ENCODE results near the gene DPP7. TPM values are rescaled to one million over a fixed set of nuclear protein-coding genes. Genes with fewer than 3 reads are reported as not detected.

The DPP7 gene
- 16.8 TPM for polyA plus RNA-seq (ENCODE audit: insufficient read length)
- long read RNA-seq, donor 1, partial matches to known transcripts, result 0 of 2 reads
- long read RNA-seq, donor 1, other reads (novel, unspliced or antisense), result 0 of 2 reads
- long read RNA-seq, donor 2, transcript DPP7-201 (13 exons, 1,590 nt), result major isoform, 8 of 8 reads
- long read RNA-seq, donor 2, partial matches to known transcripts, result 0 of 8 reads
- long read RNA-seq, donor 2, other reads (novel, unspliced or antisense), result 0 of 8 reads
- long read RNA-seq, donor 3, partial matches to known transcripts, result 0 of 2 reads
- long read RNA-seq, donor 3, other reads (novel, unspliced or antisense), result 0 of 2 reads
- long read RNA-seq, donor 4, result 0 reads
- long read RNA-seq, donor 5, transcript DPP7-201 (13 exons, 1,590 nt), result major isoform, 8 of 8 reads
- long read RNA-seq, donor 5, partial matches to known transcripts, result 0 of 8 reads
- long read RNA-seq, donor 5, other reads (novel, unspliced or antisense), result 0 of 8 reads
- long read RNA-seq, donor 6, partial matches to known transcripts, result 0 of 2 reads
- long read RNA-seq, donor 6, other reads (novel, unspliced or antisense), result 0 of 2 reads
- long read RNA-seq, donor 7, partial matches to known transcripts, result 0 of 3 reads
- long read RNA-seq, donor 7, other reads (novel, unspliced or antisense), result 0 of 3 reads
- long read RNA-seq, donor 8, partial matches to known transcripts, result 0 of 1 reads
- long read RNA-seq, donor 8, other reads (novel, unspliced or antisense), result 0 of 1 reads

- no peak for DNase-seq
These were observed at the start of gene DPP7 for GRCh38 chr9:137114613-137115393. Gene DPP7 (minus strand): TSS chr9:137114733. CDS start chr9:137114713, 20 bp downstream.

DNA sequence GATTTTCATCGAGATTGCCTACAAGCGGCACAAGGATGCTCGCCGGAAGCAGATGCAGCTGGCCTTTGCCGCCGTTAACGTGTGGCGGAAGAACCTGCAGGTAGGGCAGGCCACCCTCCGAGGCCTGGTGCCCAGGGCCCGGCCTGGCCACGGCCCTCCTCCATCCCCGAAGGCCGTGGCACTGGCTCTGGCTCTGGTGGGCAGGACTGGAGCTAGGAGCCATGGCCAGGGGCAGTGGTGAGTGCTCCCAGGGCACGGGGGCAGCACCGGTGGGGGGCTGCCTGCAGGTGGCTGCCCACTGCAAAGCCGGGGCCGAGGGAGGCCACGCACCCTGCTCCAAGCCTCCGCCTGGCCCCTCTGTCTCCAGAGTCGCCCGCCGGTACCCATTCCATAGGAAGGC is 49.3 kb upstream of the DPP7 start:
- DNase-seq, result no peak

DNA sequence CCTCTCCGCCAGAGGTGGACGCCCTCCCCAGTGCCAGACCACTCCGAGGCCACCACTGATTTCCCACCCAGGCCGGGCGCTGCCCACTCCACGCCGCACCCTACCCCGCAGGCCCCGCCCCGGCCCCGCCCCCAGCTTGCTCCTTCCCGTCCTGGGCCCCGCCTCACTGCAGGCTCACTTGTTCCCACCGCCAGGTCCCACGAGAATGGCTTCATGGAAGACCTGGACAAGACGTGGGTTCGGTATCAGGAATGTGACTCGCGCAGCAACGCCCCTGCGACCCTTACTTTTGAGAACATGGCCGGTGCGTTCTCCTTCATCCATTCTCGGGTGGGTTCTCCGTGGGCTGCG is 48.8 kb upstream of the DPP7 start:
- DNase-seq, result no peak

DNA sequence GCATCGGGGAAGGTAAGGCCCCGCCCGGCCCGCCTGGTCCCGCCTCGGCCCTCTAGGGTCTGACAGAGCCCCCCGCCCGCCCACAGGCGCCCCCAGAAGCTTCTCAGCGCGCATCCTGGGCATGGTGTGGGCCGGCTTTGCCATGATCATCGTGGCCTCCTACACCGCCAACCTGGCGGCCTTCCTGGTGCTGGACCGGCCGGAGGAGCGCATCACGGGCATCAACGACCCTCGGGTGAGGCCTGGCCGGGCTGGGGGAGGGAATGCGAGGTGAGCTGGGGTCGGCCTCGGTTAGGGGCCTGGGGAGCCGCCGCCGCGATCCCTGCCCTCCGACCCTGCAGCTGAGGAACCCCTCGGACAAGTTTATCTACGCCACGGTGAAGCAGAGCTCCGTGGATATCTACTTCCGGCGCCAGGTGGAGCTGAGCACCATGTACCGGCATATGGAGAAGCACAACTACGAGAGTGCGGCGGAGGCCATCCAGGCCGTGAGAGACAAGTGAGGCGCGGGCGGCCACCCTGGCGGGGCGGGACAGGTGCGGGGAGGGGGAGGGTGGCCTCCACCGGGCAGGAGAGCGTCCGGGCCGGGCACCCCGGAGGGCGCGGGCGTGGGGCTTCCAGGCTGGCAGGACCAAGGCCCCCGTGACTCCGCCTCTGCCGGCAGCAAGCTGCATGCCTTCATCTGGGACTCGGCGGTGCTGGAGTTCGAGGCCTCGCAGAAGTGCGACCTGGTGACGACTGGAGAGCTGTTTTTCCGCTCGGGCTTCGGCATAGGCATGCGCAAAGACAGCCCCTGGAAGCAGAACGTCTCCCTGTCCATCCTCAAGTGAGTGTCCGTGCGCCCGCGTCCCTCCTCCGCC is 48.2 kb upstream of the DPP7 start:
- DNase-seq, result no peak

- DNase-seq, result no peak
These were observed 47.3 kb upstream of the DPP7 start for GRCh38 chr9:137161558-137162486.

GRCh38 chr9:137160716-137161557 is 46.4 kb upstream of the DPP7 start:
- no peak for DNase-seq

DNA sequence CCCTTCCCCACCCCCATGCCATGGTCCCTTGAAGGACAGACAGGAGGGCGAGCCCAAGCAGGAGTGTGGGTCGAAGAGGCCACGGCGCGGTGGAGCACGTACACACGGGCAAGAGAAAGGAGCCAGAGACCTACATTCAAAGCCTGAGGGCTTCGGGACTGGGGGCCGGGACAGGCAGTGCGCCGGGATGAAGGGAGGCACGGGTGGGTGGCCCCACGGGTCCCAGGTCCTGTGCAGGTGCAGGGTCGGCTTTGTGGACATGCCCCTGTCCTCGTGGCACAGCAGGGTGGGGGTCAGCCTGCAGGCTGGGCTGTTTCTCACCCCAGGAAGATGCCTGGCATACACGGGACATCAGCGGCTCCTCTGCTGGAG is 45.5 kb upstream of the DPP7 start:
- DNase-seq, result no peak

GRCh38 chr9:137159105-137160053 is 44.8 kb upstream of the DPP7 start:
- no peak for DNase-seq

DNA sequence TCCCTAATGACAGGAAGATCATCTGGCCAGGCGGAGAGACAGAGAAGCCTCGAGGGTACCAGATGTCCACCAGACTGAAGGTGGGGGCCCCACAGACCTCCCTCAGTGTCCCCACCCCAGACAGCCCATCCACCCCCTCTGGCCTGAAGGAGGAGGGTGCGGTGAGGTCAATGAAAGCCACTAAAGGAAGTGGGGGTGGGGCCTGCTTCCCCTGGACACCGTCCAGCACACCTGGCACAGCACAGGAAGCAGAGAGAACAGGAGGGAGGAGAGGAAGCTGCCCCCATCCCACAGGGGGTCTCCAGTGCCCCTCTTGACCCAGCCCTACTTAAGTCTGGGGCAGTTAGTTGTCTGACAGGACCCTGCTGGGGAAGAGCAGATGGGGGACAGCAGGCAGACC is 44.1 kb upstream of the DPP7 start:
- no peak for DNase-seq

DNA sequence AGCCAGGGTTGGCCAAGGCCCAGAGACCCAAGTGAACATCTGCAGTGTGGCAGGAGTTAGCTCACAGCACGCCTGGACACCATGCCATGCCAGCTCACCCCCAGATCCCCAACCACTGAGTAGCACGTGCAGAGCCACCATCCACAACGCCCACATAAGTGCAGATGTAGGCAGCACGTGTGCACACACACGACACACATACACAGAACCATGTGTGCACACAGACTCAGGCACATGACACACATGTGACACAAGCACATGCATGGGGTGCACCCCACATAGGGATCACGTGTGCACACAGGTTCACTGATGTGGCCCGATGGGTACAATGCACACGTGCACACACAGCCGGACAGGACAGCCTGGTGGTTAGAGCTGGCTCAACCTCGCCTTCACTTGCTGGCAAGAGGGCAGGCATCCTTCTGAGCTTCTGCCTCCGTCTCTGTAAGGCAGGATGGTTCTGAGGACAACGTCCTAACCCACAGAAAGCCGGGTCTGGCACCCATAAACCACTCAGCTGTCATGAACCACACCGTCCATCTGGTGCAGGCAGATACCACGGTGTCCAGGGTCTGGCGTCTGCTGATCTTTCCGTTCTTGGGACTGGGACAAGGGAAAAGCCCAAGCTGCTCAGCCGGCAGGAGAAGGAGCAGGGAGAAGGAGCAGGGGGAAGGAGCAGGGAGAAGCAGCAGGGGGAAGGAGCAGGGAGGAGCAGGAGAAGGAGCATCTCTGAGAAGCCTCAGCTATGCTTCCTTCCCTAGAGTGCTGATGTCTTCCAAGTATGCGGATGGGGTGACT is 43.3 kb upstream of the DPP7 start:
- DNase-seq, result no peak

DNA sequence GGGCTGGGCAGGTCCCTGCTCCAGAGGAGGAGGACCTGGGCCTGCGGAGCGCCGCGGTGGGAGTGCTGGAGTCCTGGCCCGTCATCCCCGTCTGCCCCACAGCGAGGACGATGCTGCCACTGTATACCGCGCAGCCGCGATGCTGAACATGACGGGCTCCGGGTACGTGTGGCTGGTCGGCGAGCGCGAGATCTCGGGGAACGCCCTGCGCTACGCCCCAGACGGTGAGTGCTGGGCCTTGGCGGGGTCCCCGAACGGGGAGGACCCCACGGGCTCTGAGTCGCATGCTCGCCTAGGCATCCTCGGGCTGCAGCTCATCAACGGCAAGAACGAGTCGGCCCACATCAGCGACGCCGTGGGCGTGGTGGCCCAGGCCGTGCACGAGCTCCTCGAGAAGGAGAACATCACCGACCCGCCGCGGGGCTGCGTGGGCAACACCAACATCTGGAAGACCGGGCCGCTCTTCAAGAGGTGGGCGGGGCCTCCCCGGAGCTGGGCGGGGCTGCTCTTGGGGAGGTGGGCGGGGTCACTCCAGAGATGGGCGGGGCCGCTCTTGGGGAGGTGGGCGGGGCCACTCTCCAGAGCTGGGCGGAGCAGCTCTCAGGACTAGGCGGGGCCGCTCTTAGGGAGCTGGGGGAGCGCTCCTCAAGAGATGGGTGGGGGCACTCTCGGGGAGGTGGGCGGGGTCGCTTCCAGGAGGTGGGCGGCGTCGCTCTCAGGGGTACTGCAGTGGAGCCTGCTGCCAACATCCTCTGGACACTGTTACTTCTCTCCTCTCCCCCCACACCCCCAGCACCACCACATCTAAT is 42.2 kb upstream of the DPP7 start:
- DNase-seq, result no peak

DNA sequence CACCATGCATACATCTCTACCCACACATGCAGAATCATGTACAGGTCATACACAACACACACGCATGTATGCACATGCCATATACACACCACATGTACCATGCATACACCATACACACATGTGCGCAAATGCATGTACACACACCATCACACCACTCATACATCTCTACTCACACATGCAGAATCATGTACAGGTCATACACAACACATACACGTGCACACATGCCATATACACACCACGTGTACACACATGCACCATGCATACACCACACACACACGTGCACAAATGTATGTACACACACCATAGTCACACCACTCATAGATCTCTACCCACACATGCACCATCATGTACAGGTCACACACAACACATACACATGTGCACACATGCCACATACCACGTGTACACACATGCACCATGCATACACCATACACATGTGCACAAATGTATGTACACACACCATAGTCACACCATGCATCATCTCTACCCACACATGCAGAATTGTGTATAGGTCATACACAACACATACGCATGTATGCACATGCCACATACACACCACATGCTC is 38.4 kb upstream of the DPP7 start:
- no peak for DNase-seq

- no peak for DNase-seq
These were observed 36.3 kb upstream of the DPP7 start for GRCh38 chr9:137150617-137151457.

DNA sequence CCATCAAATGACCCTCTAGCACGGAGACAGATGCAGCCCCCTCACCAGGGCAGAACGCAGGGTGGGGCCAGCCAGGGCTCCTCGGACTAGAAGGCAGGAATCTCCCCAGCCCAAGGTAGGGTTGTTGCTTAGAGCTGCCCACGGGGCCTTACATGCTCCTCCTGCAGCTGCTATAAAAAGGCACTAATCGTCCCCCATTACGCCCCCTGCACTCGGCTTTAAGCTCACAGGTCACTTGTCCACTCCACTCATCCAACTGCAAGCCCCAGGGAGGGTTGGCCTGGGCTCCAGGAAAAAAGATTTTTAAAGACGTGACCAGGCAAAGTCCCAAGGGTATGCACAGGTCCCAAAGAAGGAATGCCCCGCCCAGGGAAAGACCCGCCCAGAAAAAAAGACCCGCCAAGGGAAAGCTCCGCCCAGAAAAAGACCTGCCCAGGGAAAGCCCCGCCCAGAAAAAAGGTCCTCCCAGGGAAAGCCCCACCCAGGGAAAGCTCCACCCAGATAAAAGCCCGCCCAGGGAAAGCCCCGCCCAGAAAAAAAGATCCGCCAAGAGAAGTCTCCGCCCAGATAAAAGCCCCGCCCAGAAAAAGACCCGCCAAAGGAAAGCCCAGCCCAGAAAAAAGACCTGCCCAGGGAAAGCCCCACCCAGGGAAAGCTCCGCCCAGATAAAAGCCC is 35.5 kb upstream of the DPP7 start:
- DNase-seq, result no peak

DNA sequence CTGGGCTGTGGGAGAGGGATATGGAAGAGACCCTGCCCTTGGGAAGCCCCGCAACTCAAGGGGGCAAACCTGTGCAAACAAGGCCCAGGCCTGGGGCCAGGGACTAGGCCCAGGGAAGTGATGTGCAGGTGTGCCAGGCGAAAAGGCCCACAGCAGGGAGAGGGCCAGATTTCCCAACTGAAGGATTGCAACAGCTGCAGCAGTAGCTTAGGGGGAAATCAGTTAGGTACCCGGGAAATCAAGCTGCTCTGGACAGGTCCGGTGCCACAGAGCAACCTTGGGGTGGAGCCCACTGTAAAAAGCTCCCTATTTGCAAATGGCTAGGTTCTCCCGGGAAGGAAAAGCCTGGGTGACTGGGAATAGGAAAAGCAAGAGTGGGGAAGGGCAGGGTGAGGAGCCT is 34.8 kb upstream of the DPP7 start:
- no peak for DNase-seq

Data from left kidney (tissue), 8 donors.